ENCODE measurements around the gene PUS1. TPM values are rescaled to one million over a fixed set of nuclear protein-coding genes. Genes with fewer than 3 reads are reported as not detected.

PUS1 gene
- total and polyA plus RNA-seq, 9 of the 15 experiments (the other 6 are each of a cell fraction or from before 2014, with no cell fraction given) = 1.9 to 90.8 (median 30.0) TPM

GRCh38 chr12:131928711-131929580 is at the start of gene PUS1 (continued):
- TF ChIP-seq PRDM10 (IDR thresholded peaks at IDR 0.05; ENCODE audit: partially characterized antibody) = no peak
- no peak for TF ChIP-seq EHMT2 (IDR thresholded peaks at IDR 0.05)
- no peak for TF ChIP-seq RFX1 (IDR thresholded peaks at IDR 0.05)
- no peak for TF ChIP-seq FOXK1 (CRISPR knock-in tag; IDR thresholded peaks at IDR 0.05; ENCODE audit: borderline replicate concordance)
- TF ChIP-seq ZBTB9 (CRISPR knock-in tag; IDR thresholded peaks at IDR 0.05) = no peak; the same call in 1 of the 2 replicates
- 0 out of 2 replicates have a peak, but pooled peaks have one; percentile 3 for TF ChIP-seq ZBTB40 (IDR thresholded peaks at IDR 0.05)
- no peak for TF ChIP-seq ZBTB40 (CRISPR knock-in tag; IDR thresholded peaks at IDR 0.05)
- no peak for TF ChIP-seq GTF2E2 (tag; IDR thresholded peaks at IDR 0.05)
- no peak for TF ChIP-seq ZBTB5 (IDR thresholded peaks at IDR 0.05)
- no peak for TF ChIP-seq NFE2 (IDR thresholded peaks at IDR 0.05; ENCODE audit: low read depth)
